Stimulated activated naive B cell treated with anti-CD40 and anti-IgM and Interleukin-4, amounts not matched to agents 10 μg/mL and 1 μg/mL and 100 μg/mL, for 72 hours (primary cell): ENCODE data around the gene KCTD18.

Experiments
- ATAC-seq, 2 donors: fragments of 150-1000 bp; cut with Tn5 transposase; replicated peaks; 2 replicates each; pipeline ENCODE4 v1.10.0; 2021; ENCODE audit warnings: moderate library complexity in 1 of 2
- DNase-seq: peaks from one replicate; pipeline ENCODE4 v3.0.0; 2021
- H3K27ac Mint-ChIP-seq: one replicate; pipeline ENCODE4 v1.8.0; 2022; ENCODE audit warnings: mild to moderate bottlenecking, mixed read lengths
- H3K27me3 Mint-ChIP-seq, 2 donors: one replicate each; pipeline ENCODE4 v1.8.0; 2022; ENCODE audit warnings: mixed read lengths in 2 of 2
- H3K36me3 Mint-ChIP-seq, 2 donors: one replicate each; pipeline ENCODE4 v1.8.0; 2022; ENCODE audit warnings: mixed read lengths in 2 of 2, mild to moderate bottlenecking in 1 of 2
- H3K4me1 Mint-ChIP-seq, 2 donors: one replicate each; pipeline ENCODE4 v1.8.0; 2022; ENCODE audit warnings: mixed read lengths in 2 of 2, mild to moderate bottlenecking in 1 of 2
- H3K4me3 Mint-ChIP-seq, 2 donors: one replicate each; pipeline ENCODE4 v1.8.0; 2022; ENCODE audit warnings: mild to moderate bottlenecking in 2 of 2, mixed read lengths in 2 of 2, moderate library complexity in 1 of 2
- H3K9me3 Mint-ChIP-seq, 2 donors: one replicate each; pipeline ENCODE4 v1.8.0; 2022; ENCODE audit warnings: mixed read lengths in 2 of 2, mild to moderate bottlenecking in 1 of 2

Gene KCTD18

DNA sequence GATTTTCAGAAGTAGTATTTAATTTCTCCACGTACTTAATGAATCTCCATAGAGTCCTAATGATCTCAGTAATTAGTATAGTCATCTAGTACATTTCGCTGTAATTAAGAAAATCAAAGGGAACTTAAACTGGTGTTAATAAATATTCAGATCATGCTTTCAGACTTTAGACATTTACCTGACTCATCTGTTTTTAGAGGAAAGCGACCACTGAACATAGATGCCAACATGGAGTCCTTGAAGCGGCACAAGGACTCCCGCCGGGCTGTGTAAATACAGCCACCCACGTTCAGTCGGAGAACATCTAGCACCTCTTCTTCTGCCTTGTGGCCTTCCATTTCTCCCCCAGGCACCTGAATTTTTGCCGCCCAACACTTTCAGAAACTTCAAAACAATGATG, 3.2 kb downstream of the KCTD18 start:
- Mint-ChIP-seq H3K9me3 (peaks cover 0 to 3% of the 10 kb centered on the region in 2 donors), H3K27ac (peak overlapping the region; percentile 25), H3K4me1 (peaks cover 11 to 15% of the 10 kb centered on the region in 2 donors)

DNA sequence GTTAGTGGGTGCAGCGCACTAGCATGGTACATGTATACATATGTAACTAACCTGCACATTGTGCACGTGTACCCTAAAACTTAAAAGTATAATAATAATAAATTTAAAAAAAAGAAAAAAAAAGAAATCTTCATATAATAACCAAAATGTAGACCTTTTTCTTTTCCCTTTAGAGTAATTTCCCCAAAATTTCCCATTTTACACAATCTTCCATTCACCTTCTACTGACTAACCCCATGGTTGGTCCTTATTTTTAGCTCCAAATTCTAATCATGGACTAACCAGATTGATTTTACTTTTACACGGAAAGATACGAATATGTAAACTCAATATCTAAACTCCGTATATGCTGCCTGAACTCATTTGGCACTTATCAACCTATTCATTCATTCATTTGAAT, 7.7 kb downstream of the KCTD18 start:
- H3K27ac Mint-ChIP-seq, result no peak overlapping the region
- no peak for DNase-seq
- peaks cover 4 to 5% of the 10 kb centered on the region in 2 donors for H3K4me1 Mint-ChIP-seq
- no peak overlapping the region for H3K4me3 Mint-ChIP-seq
- peaks cover 0 to 3% of the 10 kb centered on the region in 2 donors for H3K9me3 Mint-ChIP-seq
- ATAC-seq, result no peak
- peaks cover 13 to 37% of the 10 kb centered on the region in 2 donors for H3K36me3 Mint-ChIP-seq
- no peaks in the 10 kb centered on the region for H3K27me3 Mint-ChIP-seq

More for the DNA sequence above, 3.2 kb downstream of the KCTD18 start:
- Mint-ChIP-seq H3K4me3 (no peak overlapping the region), H3K27me3 (no peaks in the 10 kb centered on the region), H3K36me3 (peaks cover 4 to 28% of the 10 kb centered on the region in 2 donors)
- no peak for ATAC-seq
- DNase-seq, result no peak

DNA sequence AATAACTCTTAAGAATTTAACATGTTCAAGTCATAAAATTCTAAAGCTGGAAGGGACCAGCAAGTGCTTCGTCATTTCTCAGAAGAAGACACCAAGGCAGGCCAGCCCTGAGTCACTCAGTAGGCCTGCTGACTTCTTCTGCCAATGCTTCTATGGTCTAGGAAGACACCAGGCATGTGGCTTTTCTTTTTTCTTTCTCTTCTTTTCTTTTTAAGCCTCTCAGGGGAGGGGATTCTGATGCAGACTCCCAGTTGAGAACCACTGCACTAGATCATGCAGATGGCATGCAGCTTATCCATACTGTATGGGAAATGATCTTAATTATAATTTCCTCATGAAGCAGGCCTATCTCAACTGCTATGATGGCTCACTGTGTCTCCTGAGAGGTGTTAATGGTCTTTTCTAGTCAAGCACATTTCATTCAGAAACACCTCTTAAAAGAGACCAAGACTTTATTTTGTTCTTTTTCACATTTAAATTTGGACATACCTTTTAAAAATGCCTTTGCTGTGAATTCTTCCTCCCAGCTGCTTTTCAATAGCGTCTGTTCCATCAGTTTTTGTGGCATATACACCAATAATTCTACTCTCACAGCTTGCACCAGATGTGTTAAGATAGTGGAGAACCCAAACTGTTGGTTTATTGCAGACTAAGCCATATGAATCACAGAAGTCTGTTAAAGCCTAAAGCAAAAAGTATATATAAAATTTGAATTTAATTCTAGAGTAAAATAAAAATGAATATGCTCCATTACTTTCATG, 11.3 kb downstream of the KCTD18 start:
- no peak overlapping the region for H3K27ac Mint-ChIP-seq
- peaks cover 0 to 2% of the 10 kb centered on the region in 2 donors for H3K4me1 Mint-ChIP-seq
- peaks cover 0 to 3% of the 10 kb centered on the region in 2 donors for H3K9me3 Mint-ChIP-seq

DNA sequence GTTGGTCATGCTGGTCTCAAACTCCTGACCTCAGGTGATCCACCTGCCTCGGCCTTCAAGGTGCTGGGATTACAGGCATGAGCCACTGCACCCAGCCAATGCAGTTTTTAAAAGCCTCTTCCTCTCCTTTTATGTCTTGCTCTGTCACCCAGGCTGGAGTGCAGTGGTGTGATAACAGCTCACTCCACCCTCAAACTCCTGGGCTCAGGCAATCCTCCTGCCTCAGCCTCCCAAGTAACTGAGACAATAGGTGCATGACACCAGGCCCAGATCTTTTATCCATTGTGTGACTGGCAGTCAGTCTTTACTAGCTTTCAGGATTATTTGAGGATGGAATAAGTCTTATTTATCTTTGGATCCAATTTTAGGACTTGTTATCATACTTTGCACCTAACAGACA, 13.2 kb downstream of the KCTD18 start:
- no peak overlapping the region for H3K4me3 Mint-ChIP-seq
- no peaks in the 10 kb centered on the region for H3K9me3 Mint-ChIP-seq
- no peak overlapping the region for H3K27ac Mint-ChIP-seq
- peaks cover 21 to 41% of the 10 kb centered on the region in 2 donors for H3K36me3 Mint-ChIP-seq
- H3K4me1 Mint-ChIP-seq, result no peaks in the 10 kb centered on the region
- no peaks in the 10 kb centered on the region for H3K27me3 Mint-ChIP-seq
- ATAC-seq, result no peak
- no peak for DNase-seq

More for the DNA sequence above, 11.3 kb downstream of the KCTD18 start:
- ATAC-seq (no peak), DNase-seq (no peak)
- no peaks in the 10 kb centered on the region for H3K27me3 Mint-ChIP-seq
- H3K36me3 Mint-ChIP-seq, result peaks cover 22 to 42% of the 10 kb centered on the region in 2 donors
- no peak overlapping the region for H3K4me3 Mint-ChIP-seq

DNA sequence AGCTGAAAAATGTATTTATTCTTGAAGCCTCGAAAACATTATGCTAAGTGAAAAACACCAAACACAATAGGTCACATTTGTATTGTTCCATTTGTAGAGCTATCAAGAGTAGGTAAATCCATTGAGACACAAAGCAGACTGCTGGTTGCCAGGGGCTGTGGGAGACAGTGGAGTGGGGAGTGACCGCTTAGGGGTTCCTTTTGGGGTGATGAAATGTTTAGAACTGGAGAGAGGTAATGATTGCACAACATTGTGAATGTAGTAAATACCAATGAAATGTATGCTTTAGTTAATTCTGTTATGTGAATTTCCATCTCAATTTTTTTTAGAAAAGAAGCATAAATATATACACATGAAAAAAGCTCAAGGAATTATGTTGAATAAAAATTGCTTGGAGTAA, 15.8 kb downstream of the KCTD18 start:
- Mint-ChIP-seq H3K9me3 (no peaks in the 10 kb centered on the region), H3K4me1 (no peaks in the 10 kb centered on the region), H3K4me3 (no peak overlapping the region), H3K27ac (no peak overlapping the region), H3K27me3 (no peaks in the 10 kb centered on the region), H3K36me3 (peaks cover 33 to 59% of the 10 kb centered on the region in 2 donors)
- ATAC-seq (no peak), DNase-seq (no peak)

DNA sequence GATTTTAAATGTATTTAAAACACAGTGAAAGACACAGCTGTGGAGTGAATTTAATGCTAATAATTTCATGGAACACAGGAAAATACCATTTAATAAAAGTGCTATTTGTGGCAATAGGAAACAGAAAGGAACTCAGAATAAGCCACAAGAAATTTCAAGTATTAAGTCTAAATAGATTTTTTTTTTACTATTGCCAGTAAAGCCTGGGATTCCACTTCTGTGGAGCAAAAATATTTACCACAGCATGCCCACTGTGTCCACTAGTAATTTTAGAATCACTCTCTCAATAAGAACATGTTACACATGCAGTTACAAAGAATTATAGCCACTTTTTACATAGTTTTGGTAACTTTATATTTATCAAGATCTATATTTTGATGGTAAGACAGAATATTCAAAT, 17.2 kb downstream of the KCTD18 start:
- no peak for ATAC-seq
- Mint-ChIP-seq H3K36me3 (peaks cover 32 to 58% of the 10 kb centered on the region in 2 donors), H3K27ac (no peak overlapping the region), H3K27me3 (no peaks in the 10 kb centered on the region), H3K4me3 (no peak overlapping the region), H3K4me1 (no peaks in the 10 kb centered on the region), H3K9me3 (no peaks in the 10 kb centered on the region)
- no peak for DNase-seq

DNA sequence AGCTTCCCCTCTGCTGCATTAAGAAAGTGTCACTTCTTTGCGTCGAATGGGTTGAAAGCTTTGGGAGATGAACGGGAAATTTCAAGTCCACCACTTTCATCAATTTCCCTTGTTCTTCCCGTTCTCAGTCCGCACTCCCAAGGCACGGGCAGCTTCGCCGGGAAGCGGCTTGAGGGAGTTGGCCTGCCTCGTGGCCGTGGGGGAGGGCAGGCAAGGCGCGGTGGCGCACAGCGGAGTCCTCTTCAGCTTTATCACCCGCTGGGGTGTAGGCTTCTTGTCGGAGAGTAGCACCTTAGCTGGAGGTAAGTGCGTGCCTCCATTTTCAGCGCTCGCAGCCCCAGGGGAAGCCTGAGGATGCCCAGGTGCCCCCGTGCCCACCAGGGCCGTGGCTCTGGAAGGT, 19.9 kb downstream of the KCTD18 start:
- DNase-seq (no peak), ATAC-seq (no peak)
- H3K27ac Mint-ChIP-seq, result no peak overlapping the region
- H3K4me3 Mint-ChIP-seq, result no peak overlapping the region
- no peaks in the 10 kb centered on the region for H3K27me3 Mint-ChIP-seq
- no peaks in the 10 kb centered on the region for H3K4me1 Mint-ChIP-seq
- no peaks in the 10 kb centered on the region for H3K9me3 Mint-ChIP-seq
- peaks cover 24 to 52% of the 10 kb centered on the region in 2 donors for H3K36me3 Mint-ChIP-seq

DNA sequence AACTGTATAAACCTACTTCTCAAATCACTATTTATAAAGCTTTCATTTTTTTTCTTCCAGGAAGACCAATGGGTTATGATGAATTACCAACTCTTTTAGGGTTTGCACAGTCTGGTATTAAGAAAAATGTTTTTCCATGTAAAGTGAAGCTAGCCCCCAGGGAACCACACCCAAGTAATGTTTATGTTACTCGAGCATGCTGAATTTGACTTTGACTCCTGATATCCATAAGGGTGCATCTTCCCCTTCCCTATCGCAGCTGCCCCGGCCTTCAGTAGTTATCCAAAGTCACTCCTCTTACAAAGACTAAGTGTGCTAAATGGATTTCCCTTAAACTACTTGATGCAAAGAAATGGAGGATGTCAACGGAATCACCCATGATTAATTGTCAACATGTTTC, 21.7 kb downstream of the KCTD18 start:
- no peak for DNase-seq
- Mint-ChIP-seq H3K27me3 (peaks cover 0 to 6% of the 10 kb centered on the region in 2 donors), H3K36me3 (peaks cover 22 to 37% of the 10 kb centered on the region in 2 donors), H3K4me1 (no peaks in the 10 kb centered on the region), H3K27ac (no peak overlapping the region), H3K4me3 (no peak overlapping the region), H3K9me3 (no peaks in the 10 kb centered on the region)
- ATAC-seq, result no peak

DNA sequence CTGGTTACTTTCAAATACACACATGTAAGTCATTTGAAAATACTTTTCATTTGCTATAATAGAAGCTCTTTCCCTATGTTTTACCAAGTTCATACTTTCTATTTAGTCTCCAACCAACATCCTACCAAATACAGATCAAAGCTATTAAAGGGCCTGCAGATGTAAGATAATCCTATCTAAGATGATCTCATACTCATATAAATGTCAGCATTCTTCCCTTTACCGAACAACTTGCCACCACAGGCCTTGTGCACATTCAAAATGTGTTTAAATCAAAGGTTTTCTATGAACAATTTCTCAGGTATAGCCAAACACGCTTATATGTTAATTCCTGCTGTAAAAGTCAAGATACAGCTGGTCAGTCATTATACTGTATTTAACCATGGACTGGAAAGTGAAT, 23.3 kb downstream of the KCTD18 start:
- DNase-seq, result no peak
- H3K9me3 Mint-ChIP-seq, result no peaks in the 10 kb centered on the region
- no peaks in the 10 kb centered on the region for H3K4me1 Mint-ChIP-seq
- no peak overlapping the region for H3K4me3 Mint-ChIP-seq
- peaks cover 16 to 24% of the 10 kb centered on the region in 2 donors for H3K36me3 Mint-ChIP-seq
- no peak for ATAC-seq
- no peak overlapping the region for H3K27ac Mint-ChIP-seq
- peaks cover 0 to 9% of the 10 kb centered on the region in 2 donors for H3K27me3 Mint-ChIP-seq

DNA sequence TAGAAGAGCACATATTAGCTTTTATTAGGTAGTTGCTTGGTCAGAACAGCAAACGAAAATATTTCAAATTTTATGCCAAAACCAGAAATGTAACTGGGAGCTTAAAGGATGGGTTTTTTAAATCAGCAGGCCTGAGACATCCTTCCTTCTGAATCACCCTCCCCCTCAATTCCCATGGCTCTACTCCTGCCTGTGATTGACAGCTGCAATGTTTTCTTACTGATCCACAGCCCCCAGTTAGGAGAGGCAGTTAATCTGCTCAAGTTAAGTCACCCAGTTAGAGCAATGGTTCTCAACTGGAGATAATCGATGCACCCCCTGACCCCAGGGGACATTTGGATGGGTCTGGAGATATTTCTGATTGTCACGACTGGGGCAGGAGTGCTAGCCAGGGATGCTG, 24.9 kb downstream of the KCTD18 start:
- peaks cover 0 to 9% of the 10 kb centered on the region in 2 donors for H3K27me3 Mint-ChIP-seq
- DNase-seq (no peak), ATAC-seq (no peak)
- no peak overlapping the region for H3K27ac Mint-ChIP-seq
- no peaks in the 10 kb centered on the region for H3K9me3 Mint-ChIP-seq
- H3K36me3 Mint-ChIP-seq, result peaks cover 8 to 9% of the 10 kb centered on the region in 2 donors
- H3K4me3 Mint-ChIP-seq, result no peak overlapping the region
- peaks cover 0 to 2% of the 10 kb centered on the region in 2 donors for H3K4me1 Mint-ChIP-seq

DNA sequence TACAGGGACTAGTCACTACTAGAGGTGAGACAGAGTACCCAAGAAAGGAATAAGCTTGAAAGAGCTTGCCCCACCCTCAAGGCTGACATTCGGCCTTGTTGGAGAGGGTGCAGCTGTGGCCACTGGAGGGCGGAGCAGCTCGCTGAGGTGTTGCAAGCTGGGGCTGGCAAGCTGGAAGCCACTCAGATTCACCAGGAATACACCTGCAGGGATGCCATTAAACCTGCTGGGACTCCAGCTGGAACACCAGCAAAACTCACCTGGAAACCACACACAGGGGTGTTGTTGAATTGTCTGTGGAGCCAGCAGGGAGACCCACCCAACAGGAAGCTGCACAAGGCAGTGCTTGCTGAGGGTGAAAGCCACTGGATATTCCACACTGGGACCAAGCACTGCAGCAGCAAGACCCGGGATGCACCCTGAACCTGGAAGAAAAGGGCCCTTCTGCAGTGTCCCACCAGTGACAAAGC, 26.1 kb downstream of the KCTD18 start:
- H3K27me3 Mint-ChIP-seq, result peaks cover 0 to 9% of the 10 kb centered on the region in 2 donors
- H3K27ac Mint-ChIP-seq, result no peak overlapping the region
- peaks cover 3 to 4% of the 10 kb centered on the region in 2 donors for H3K36me3 Mint-ChIP-seq
- no peak overlapping the region for H3K4me3 Mint-ChIP-seq
- H3K4me1 Mint-ChIP-seq, result peaks cover 0 to 2% of the 10 kb centered on the region in 2 donors
- peak; percentile 60 to 63 for ATAC-seq
- DNase-seq, result no peak
- no peaks in the 10 kb centered on the region for H3K9me3 Mint-ChIP-seq

DNA sequence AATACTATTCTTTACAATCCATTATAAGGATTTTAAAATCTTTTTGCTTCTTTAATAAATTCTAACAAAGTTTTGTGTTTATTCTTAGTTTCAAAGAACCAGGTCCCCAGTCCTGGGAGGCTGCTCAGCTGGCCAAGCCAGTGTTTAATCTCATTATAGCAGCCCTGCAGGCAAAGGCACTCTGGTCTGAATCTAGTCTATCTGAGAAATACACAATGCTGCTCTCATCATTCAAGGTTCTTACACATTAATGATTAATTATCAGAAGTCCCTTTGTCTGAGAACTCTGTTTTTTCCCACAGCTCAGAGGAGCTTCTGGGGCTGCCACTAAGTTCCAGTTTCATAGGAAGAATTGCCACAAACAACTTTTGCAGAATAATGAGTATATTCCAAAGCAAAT, 27.7 kb downstream of the KCTD18 start:
- H3K36me3 Mint-ChIP-seq, result no peaks in the 10 kb centered on the region
- H3K4me1 Mint-ChIP-seq, result peaks cover 0 to 2% of the 10 kb centered on the region in 2 donors
- DNase-seq (no peak), ATAC-seq (no peak)
- H3K9me3 Mint-ChIP-seq, result no peaks in the 10 kb centered on the region
- no peak overlapping the region for H3K27ac Mint-ChIP-seq
- H3K4me3 Mint-ChIP-seq, result no peak overlapping the region
- H3K27me3 Mint-ChIP-seq, result peaks cover 0 to 9% of the 10 kb centered on the region in 2 donors

DNA sequence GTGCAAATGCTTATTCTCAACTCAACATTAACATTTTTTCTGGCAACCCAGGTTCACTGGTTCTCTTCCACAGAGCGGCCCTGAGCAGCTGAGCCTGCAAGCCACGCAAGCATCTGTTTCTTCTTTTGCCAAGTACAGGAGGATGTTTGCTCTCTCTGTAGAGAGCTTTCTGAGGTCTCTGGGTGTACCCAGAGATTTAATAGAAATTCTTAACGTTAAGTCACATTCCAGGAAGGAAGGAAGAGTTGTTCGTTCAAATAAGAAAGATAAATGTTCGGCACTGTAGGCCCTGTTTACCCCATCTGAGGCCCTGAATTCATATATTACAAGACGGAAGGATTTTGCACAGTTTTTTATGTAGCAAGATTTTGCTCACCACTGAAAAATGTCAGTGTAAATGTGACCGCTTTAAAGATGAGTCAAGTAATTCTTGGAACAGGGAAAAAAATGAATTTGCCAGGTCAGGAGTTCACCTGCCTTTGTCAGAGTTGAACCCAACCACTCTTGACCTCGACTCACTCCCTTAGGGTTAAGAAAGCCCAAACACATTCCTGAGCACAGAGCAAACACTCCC, 30.1 kb downstream of the KCTD18 start:
- no peak for ATAC-seq
- H3K36me3 Mint-ChIP-seq, result no peaks in the 10 kb centered on the region
- H3K27ac Mint-ChIP-seq, result no peak overlapping the region
- no peaks in the 10 kb centered on the region for H3K9me3 Mint-ChIP-seq
- DNase-seq, result no peak
- H3K27me3 Mint-ChIP-seq, result peaks cover 0 to 9% of the 10 kb centered on the region in 2 donors
- peaks cover 0 to 2% of the 10 kb centered on the region in 2 donors for H3K4me1 Mint-ChIP-seq
- H3K4me3 Mint-ChIP-seq, result no peak overlapping the region

DNA sequence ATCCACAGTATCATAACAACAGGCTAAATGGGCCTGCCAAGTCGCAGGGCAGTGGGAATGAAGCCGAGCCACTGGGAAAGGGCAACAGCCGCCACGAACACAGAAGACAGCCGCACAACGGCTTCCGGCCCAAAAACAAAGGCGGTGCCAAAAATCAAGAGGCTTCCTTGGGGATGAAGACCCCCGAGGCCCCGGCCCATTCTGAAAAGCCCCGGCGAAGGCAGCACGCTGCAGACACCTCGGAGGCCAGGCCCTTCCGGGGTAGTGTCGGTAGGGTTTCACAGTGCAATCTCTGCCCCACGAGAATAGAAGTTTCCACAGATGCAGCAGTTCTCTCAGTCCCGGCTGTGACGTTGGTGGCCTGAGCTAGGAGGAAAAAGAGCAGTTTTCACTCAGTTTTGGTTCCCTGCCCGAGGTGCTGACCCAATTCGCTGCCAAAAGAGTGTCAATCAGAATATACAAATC, 32.2 kb downstream of the KCTD18 start:
- Mint-ChIP-seq H3K4me1 (peaks cover 6 to 7% of the 10 kb centered on the region in 2 donors), H3K9me3 (no peaks in the 10 kb centered on the region), H3K27ac (no peak overlapping the region), H3K36me3 (no peaks in the 10 kb centered on the region), H3K27me3 (no peaks in the 10 kb centered on the region), H3K4me3 (no peak overlapping the region)
- DNase-seq (no peak), ATAC-seq (no peak)

DNA sequence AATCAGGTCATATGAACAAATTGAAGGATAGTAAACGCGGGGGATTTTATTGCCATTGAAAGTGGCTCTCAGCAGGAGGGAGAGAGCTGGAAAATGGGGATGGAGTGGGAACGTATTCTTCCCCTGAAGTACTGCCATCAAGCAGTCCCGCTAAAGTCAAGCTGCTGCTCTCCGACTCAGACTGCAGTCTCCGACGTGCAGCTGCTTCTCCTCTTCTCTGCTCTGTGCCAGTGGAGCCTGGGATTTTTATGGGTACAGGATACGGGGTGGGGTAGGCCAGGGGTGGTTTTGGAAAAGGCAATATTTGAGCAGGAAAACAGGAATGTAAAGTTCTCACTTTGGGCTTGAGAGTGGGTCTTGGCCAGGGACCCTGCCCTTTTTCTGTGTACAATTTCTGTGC, 33.0 kb downstream of the KCTD18 start:
- H3K36me3 Mint-ChIP-seq, result no peaks in the 10 kb centered on the region
- no peak overlapping the region for H3K27ac Mint-ChIP-seq
- DNase-seq, result no peak

More for the DNA sequence above, 33.0 kb downstream of the KCTD18 start:
- H3K4me1 Mint-ChIP-seq, result peaks cover 14 to 15% of the 10 kb centered on the region in 2 donors
- H3K4me3 Mint-ChIP-seq, result no peak overlapping the region
- ATAC-seq, result no peak
- no peaks in the 10 kb centered on the region for H3K9me3 Mint-ChIP-seq
- H3K27me3 Mint-ChIP-seq, result no peaks in the 10 kb centered on the region
